SKM-1 treated with dmso at 0.1 percent for 144 hours (cell line): ENCODE data around the gene WFDC6.

Experiments used
- DNase-seq: peaks from one replicate; lab custom pipeline; 2025; ENCODE audit not compliant: unreplicated experiment; lab: John Stamatoyannopoulos, UW

WFDC6 gene

DNA sequence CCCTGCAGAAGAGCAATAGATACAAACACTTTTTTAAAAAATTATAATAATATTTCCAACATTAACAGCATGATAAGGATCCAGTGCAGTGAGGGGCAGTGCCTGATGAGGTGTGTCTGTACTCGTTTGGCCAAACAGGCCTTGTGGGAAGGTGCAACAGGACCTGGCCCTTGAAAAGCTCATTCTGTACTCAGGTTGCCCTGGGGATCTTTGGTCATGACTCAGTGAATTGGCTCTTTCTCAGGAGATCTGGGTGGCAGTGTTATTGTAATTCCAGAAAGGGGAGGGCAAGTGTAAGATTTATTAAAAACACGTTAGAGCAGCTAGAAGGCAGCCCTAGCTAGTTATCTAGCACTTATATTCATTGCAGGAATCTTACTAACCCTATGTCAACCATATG lies 21.0 kb downstream of the WFDC6 start:
- no peak for DNase-seq

DNA sequence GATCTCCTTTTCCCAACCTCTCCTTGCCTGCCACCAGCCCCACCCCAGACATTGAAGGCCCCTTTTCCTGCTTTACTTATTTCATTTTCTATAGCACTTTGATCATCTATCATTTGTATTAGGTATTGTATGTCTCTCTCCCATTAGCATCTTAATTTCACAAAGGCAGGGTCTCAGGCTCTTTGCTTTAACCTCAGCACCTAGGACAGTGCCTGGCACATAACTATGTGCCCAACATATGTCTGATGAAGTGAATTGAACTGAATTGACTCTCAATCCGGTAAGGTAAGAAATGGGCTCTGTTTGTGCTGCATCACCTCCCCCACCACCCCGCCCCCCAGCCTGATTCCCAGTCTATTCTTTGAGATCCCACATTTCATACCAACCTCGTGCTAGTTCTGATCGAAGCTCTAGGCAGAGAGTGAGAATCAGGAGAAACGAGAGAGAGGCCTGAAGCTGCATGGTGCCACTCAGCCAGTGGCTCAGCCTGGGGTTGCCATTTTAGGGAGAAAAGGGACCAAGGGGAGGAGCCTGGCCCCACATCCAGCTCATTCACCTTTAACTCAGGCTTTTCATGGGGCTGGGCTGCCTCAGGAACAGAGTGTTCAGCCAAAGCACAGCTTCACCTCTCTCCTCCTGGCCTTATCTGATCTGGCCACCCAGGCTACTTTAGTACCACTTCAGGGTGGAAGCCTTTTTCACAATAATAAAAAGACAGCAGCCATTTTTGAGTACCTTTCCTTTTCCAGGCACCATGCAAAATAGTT lies 24.0 kb downstream of the WFDC6 start, which contains the start of gene SPINT3:
Gene SPINT3, minus strand, starts transcription at position 476 of the 767 bp plus-strand sequence. Its CDS starts 14 bp downstream, at position 462.
- DNase-seq = no peak

DNA sequence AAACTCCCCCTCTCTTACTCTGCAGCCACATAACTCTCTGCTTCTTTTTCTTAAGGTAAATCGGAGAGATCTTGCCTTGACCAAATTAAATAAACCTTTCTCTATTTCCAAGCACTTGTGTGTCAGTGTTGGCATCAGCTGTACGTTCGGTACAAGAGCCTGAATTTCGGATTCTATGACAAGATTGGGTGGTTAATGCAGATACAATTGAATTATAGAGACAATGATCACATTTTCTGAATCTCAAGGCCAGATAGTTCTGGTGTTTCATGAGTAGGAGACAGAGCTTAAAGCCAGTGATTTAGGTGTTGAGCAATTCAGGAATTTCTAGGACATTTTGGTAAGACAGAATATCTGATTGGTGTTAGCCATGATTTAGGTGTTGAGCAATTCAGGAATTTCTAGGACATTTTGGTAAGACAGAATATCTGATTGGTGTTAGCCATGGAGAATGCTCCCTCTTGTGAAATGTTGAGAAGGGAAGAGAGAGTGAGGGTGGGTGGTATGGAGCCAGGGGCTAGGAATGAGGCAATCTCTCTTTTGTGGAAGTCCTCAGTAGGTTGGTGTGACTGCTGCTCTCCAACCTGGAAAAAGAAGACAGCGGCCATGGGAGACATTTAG lies 28.9 kb downstream of the WFDC6 start:
- DNase-seq = no peak

DNA sequence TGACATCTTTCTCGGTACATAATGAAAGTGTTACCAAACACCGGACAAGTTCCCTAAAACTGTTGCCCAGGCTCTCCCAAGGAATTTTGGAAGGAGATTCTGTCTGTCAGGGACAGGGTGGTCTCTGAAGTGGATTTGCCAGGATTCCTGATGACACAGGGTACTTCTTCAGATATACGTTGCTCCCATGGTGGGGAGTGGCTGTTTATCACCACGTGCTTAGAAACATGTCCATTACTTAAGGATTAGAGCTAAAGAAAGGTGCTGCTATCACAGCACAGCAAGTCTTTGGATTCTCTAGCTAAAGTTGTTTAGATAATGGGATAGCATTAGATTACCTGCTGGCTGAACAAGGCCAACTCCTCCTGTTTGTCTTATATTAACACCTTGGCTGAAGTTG lies 30.2 kb downstream of the WFDC6 start:
- DNase-seq = no peak

DNA sequence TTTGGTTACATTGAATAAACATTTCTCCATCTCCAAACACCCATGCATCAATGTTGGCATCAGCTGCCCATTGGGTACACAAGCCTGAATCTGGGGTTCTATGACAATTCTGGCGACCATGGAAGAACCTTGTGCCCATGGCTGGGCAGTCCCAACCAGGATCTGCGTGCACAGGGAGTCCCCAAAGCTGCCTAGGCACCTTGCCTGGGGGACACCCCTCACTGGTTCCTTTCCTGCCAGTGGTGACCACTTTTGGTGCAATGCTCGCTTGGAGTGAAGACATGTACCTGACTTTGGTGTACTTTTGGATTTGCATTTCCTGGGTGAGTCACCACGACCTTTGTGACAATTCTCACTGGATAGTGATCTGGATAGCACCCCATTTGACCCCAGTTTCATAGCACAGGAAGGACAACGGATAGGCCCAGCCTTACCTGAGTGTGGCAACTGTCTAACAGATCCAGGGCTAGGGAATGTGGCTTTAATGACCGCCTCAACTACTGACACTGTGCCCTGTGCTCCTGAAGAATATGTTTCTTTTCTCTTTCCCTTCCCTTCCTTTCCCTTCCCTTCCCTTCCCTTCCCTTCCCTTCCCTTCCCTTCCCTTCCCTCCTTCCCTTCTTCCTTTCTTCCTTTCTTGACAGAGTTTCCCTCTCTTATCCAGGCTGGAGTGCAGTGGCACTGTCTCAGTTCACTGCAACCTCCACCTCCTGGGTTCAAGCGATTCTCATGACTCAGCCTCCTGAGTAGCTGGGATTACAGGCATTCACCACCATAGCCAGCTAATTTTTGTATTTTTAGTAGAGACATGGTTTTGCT lies 31.0 kb downstream of the WFDC6 start:
- no peak for DNase-seq

DNA sequence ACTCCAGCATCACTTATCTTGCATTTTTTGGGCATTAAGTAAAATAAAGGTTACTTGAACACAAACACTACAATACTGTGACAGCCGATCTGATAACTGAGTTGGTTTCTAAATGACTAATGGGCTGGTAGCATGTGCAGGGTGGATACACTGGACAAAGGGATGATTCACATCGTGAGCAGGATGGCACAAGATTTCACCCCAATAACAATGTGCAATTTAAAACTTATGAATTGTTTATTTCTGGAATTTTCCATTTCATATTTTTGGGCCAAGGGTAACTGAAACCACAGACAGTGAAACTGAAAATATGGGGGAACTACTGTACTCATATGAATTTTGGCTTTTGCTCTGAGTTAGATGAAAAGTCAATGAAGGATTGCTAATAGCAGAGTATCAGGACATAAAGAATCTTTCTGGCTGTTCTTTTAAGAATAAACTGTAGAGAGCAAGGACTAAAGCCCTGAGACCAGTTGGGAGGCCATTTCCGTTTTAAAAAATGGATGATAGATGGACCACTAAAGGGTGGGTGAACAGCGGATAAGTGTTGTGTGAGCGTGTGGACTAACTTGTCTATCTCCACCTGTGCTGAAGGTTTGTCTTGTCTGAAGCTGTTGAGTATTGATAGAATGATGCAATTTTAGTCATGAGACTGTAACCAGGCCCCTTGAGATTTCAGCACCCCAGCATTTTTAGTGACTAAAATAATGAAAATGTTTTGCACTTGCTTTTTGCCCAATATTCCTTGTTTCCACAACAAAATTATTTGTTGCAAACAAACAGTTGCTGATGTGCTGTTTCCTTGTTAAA lies 32.1 kb downstream of the WFDC6 start:
- DNase-seq = no peak

DNA sequence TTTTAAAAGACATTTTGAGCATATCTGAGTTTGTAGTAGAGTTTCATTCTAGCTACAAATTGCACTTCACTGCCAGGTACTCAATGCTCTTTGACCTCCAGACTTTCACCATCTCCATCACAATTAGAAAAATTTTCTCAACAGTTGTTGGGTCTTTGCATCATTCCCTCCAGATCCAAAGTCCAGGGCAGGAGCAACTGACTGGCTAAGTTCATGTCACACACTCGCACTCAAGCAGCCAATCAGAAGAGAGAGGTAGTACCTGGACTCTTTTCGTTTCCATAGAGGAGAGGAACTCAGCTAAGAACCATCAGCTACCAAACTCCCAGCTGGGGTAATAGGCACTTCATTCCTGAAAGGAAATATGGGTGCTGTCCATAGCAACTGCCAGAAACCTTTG lies 32.9 kb downstream of the WFDC6 start:
- no peak for DNase-seq

DNA sequence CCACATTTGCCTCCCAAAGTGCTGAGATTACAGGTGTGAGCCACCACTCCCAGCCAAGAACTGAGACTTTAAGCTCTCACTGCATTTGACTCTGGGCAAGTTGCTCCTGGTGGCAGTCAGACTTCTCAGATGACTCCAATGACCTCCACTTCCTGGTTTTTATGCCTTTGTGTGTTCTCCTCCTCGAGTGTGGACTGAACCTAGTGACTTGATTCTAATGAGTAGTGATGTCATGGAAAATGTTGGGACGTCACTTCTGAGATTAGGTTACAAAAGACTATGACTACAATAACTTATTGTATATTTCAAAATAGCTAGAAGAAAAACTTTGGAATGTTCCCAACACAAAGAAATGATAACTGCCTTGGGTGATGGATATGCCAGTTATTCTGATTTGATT lies 35.9 kb downstream of the WFDC6 start:
- no peak for DNase-seq

DNA sequence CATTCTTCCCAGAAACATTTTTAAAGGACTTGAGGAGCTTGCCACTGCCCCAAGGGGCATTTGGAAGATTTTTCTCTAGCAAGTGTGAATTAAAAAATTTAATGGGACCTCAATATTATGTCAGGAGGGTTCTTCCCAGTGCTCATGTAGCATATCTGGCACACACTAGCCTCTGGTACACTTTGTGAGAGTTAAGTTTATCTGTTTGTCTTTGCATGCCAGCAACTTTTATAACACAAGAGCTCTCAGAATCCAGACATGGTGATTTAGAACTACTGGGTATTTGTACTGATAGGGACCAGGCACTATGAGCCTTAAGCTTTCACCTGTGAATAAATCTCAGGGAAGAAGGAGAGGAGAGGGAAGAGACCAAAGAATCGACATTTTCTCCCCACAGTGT lies 36.7 kb downstream of the WFDC6 start:
- no peak for DNase-seq

DNA sequence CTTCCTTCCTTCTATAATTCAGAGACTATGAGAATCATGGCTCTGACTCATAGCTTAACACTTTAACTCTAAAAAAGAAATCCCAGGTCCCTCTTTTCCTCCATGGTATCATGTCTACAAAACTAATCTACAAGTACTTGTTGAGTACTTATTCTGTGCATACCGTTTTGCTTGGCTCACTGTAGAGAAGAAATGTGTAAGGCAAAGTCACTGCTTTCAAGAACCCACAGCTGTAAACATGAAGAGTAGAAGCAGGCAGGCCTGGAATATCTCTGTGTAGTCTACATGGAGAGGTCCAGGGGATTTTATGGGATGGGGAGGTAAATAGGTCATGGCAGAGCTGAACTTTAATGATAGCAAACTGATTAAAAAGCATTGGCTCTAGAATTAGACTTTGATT lies 37.7 kb downstream of the WFDC6 start:
- DNase-seq = no peak

DNA sequence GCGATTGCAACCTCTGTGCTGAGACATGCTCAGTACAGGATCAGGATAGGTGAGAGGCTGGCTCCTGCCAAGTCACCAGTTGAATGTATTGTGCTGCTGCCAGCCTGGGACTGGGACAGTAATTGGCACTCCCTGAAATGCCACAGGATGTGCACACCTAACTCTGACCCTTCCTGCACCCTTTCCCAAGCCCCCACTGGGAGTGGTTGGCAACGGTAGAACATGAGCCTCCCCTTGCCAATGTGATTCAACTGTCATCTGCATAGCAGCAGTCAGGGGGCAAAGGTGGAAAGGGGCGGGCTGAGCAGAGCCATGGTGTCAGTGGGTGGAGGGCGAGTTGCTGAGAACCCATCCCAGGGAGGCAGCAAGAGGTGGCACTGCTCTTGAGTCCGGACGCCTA lies 39.3 kb downstream of the WFDC6 start:
- DNase-seq = no peak

DNA sequence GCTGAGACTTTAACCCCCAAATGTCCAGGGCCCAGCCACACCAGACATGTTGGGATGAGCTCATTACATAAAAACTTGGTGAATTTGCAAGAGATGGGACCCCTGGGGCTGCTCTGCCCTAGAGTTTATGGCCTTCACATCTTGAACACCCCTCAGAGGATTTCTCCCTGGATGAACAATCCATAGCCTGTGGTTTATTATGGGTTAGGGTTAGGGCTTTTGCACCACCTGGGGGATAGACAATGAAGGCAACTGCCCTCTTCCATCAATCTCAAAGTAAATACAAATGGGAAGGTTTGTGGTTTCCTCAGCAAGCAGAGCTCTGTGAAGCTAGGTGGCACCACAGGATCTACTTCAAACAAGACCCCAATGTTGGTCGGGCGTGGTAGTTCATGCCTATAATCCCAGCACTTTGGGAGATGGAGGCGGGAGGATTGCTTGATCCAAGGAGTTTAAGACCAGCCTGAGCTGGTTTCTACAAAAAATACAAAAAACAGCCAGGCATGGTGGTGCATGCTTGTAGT lies 41.2 kb downstream of the WFDC6 start:
- no peak for DNase-seq

DNA sequence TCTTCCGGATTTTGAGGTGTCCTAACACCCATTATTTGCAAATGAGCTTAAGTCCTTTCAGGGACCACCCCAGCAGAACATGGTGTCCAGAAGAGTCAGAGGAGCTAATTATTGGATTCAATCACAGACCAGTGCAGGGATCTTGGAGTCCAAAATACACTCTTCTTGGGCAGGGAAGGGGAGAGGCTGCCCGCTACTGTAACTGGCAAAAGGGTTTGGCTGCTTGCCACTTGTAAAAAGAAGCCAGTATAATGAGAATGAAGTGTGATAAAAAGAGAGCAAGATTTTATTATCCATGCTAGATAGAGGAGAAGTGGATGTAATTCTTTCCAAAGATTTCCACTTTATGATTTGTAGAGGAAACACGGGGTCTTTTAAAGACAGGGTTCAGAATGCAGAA lies 43.1 kb downstream of the WFDC6 start:
- DNase-seq = no peak

DNA sequence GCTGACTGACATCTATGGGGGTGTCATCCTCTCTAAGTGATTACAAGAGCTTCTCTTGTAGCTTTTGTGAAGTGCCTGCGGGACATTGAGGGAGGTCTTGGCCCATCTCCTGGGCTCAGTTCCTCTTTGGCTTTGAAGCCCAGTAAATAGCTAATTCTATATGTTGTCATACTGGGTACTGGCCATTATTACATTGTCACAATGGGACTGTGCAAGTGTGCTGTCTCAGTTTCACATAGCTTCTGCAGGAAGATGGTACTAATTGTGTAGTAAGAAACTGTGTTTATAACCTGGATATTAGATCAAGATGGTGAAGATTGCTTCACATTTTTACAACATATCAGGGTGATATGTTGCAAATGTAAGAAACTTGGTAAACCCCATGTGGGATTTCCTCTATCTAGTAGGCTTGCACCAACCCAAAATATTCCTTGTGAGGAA lies 43.8 kb downstream of the WFDC6 start:
- no peak for DNase-seq

DNA sequence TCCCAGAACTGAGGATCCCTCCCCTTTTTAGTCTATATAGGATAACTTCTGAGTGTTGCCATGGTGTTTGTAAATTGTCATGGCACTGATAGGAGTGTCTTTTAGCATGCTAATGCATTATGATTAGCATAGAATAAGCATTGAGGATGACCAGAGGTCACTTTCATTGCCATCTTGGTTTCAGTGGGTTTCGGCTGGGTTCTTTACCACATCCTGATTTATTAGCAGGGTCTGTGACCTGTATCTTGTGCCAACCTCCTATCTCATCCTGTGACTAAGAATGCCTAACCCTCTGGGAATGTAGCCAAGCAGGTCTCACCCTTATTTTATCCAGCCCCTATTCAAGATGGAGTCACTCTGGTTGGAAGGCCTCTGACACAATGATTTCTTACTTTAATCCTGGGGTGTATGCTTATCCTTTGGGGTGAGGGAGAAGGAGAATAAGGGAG lies 50.2 kb downstream of the WFDC6 start:
- no peak for DNase-seq

DNA sequence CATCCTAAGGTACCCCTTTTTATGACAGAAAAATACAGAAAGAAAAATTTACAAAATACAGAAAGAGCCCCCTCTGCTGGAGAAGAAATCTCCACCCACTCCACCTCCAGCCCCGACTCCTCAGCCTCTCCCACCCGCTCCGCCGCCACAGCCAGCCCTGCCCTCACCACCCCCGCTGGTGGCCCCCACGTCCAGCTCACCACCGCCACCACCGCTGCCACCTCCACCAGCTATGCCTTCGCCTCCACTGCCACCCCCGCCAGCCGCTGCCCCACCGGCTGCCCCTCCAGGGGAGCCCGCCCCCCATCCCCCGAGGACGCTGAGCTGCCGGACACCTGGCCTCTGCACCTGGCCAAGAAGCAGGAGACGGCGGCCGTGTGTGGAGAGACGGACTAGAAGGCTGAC lies 52.0 kb downstream of the WFDC6 start:
- DNase-seq = no peak

DNA sequence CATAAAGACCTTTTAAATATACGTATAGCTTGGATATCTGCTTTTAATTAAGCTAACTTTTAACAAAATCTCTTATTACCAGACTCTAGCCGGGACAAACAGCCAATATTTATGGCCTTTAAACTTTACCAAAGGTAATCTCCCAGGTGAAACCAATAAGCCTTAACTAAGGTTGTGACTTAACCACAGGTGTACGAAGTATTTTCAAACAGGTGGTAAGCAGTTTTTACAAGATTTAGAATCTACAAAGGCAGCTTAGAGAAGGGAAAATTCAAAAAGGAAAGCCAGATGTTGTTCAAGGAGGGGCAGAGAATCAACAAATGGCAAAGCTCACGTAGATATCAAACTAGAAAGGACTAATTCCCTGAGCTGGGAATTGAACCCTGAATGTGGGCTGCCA lies 53.9 kb downstream of the WFDC6 start:
- DNase-seq = no peak

DNA sequence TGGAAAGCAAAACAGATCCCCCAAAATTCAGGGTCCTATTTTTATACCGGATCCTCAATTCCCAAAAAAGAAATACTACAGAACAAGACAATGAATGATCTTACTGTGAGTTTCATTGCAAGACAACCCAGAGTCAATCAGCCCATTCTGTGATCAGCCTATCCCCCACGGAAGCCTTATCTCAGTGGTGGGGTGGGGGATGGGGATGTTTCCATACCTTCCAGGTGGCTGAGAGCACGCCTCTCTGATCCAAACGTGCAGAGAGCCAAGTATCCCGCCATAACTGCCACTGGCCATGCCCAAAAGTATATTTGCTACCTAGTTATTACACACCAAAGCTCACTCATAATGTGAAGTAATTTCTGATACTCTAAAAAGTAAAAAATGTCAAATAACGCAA lies 54.6 kb downstream of the WFDC6 start:
- no peak for DNase-seq
